H1 (cell line): ENCODE data around the gene MYO5A.

Experiments used
- EGR1 ChIP-seq: IDR thresholded peaks from 2 replicates; pipeline ENCODE4 v1.6.1; 2011; ENCODE audit warnings: low read depth, low read length, borderline replicate concordance
- GABPA ChIP-seq: IDR thresholded peaks from 2 replicates; pipeline ENCODE4 v1.6.1; 2011; ENCODE audit warnings: mild to moderate bottlenecking, low read length, moderate library complexity, borderline replicate concordance; ENCODE audit not compliant: insufficient read depth
- GTF2F1 ChIP-seq: IDR thresholded peaks from 2 replicates; pipeline ENCODE4 v1.6.1; 2012; ENCODE audit warnings: low read depth, low read length, improper control_type of control experiment, borderline replicate concordance
- JUN ChIP-seq: IDR thresholded peaks from 2 replicates; pipeline ENCODE4 v1.6.1; 2011; ENCODE audit warnings: low read depth, mild to moderate bottlenecking, improper control_type of control experiment, low read length
- KDM4A ChIP-seq: IDR thresholded peaks from one replicate; pipeline ENCODE4 v1.7.1; 2012; ENCODE audit warnings: low read depth, mild to moderate bottlenecking, moderate library complexity, low read length, inconsistent platforms; ENCODE audit not compliant: severe bottlenecking
- MAFK ChIP-seq: IDR thresholded peaks from 2 replicates; pipeline ENCODE4 v1.6.1; 2012; ENCODE audit warnings: low read depth, mild to moderate bottlenecking, improper control_type of control experiment, low read length
- POLR2AphosphoS5 ChIP-seq: IDR thresholded peaks from 2 replicates; pipeline ENCODE4 v1.6.1; 2011; ENCODE audit warnings: low read depth, low read length
- RNF2 ChIP-seq: fragments of 200-900, 300-1000 bp; sonication (generic); IDR thresholded peaks from 2 replicates; pipeline ENCODE4 v1.7.1; 2016; ENCODE audit warnings: borderline replicate concordance, low read depth, mild to moderate bottlenecking, antibody characterized with exemption, low read length; ENCODE audit not compliant: poor library complexity, severe bottlenecking; ENCODE audit errors: missing control alignments
- SP1 ChIP-seq: IDR thresholded peaks from 2 replicates; pipeline ENCODE4 v1.6.1; 2011; ENCODE audit warnings: low read depth, low read length
- SRF ChIP-seq: IDR thresholded peaks from 2 replicates; pipeline ENCODE4 v1.6.1; 2011; ENCODE audit warnings: mild to moderate bottlenecking, low read depth, low read length, moderate library complexity
- TAF1 ChIP-seq: IDR thresholded peaks from 2 replicates; pipeline ENCODE4 v1.6.1; 2011; ENCODE audit warnings: mild to moderate bottlenecking, low read depth, low read length
- TF ChIP-seq, protein P1 (sequence below), 3 experiments: IDR thresholded peaks; 1 replicate in 2 of 3; 2 replicates in 1 of 3; pipeline versions ENCODE4 v1.5.1 to v1.6.1; 2011; ENCODE audit warnings: low read length in 3 of 3, mild to moderate bottlenecking in 3 of 3, inconsistent platforms in 2 of 3, low read depth in 1 of 3, moderate library complexity in 1 of 3; ENCODE audit not compliant: insufficient read depth in 1 of 3; ENCODE audit errors: control extremely low read depth in 1 of 3

DNA sequence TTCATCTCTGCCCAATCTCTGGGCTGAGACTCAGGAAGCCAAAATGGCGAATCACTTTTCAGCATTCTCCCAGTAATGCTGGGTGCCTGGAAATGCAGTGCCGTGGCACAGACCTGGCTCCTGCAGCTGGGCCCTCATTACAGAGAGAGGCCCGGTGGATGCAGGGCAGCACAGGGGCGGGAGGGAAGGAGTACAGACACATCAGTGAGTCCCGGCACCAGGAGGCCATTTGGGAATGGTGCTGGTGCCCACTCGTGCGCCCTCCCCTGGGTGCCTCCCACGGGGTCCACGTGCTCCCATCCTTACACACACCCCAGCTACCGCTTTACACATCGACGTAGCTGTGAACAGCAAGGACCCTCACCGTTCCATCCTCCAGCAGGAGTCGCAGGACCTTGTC, 246.3 kb downstream of the MYO5A start:
- TF ChIP-seq SRF = no peak
- TF ChIP-seq KDM4A = no peak
- TF ChIP-seq TAF1 = no peak
- TF ChIP-seq JUN = no peak
- TF ChIP-seq GTF2F1 = no peak
- TF ChIP-seq, protein P1, sequence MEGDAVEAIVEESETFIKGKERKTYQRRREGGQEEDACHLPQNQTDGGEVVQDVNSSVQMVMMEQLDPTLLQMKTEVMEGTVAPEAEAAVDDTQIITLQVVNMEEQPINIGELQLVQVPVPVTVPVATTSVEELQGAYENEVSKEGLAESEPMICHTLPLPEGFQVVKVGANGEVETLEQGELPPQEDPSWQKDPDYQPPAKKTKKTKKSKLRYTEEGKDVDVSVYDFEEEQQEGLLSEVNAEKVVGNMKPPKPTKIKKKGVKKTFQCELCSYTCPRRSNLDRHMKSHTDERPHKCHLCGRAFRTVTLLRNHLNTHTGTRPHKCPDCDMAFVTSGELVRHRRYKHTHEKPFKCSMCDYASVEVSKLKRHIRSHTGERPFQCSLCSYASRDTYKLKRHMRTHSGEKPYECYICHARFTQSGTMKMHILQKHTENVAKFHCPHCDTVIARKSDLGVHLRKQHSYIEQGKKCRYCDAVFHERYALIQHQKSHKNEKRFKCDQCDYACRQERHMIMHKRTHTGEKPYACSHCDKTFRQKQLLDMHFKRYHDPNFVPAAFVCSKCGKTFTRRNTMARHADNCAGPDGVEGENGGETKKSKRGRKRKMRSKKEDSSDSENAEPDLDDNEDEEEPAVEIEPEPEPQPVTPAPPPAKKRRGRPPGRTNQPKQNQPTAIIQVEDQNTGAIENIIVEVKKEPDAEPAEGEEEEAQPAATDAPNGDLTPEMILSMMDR (IDR thresholded peaks at IDR 0.05; ENCODE audit: control extremely low read depth in 1 of 3, insufficient read depth in 1 of 3, low read depth in 1 of 3, low read length in 3 of 3) = no peak
- TF ChIP-seq GABPA = no peak
- TF ChIP-seq RNF2 = no peak
- TF ChIP-seq SP1 = no peak
- no peak for TF ChIP-seq MAFK
- TF ChIP-seq EGR1 = no peak
- no peak for TF ChIP-seq POLR2AphosphoS5
